HG03159 (cell line): ENCODE results near the gene CEACAM19.
"Not testable (repeated sequence)": the region's sequence is repeated elsewhere in the genome, so short reads cannot be mapped to it uniquely, and the experiment has no call there.

Experiments used
- ATAC-seq: cut with Tn5 transposase; IDR thresholded peaks from one replicate; pipeline ENCODE4 v1.9.1; 2021; ENCODE audit warnings: mild to moderate bottlenecking, moderate library complexity; ENCODE audit not compliant: unreplicated experiment

The CEACAM19 gene

DNA sequence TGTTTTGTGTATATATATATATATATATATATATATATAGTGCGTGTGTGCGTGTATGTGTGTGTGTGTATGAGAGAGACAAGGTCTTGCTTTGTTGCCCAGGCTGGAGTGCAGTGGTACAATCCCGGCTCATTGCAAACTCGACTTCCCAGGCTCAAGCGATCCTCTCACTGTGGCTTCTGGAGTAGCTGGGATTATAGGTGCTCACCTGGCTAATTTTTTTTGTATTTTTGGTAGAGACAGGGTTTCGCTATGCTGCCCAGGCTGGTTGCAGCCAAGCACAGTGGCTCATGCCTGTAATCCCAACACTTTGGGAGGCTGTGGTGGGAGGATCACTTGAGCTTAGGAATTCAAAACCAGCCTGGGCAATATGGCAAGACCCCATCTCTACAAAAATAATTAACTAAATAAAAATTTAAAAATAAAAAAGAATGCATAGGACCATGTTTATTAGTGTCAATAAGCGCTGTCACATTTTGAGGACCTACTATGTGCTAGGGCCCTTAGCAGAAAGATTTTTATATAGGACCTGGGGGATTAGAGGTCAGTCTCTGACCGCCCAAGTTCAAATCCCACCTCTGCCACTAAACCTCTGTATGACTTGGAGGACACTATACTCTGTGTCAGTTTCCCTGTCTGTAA, 25.8 kb upstream of the CEACAM19 start:
- ATAC-seq: no peak

DNA sequence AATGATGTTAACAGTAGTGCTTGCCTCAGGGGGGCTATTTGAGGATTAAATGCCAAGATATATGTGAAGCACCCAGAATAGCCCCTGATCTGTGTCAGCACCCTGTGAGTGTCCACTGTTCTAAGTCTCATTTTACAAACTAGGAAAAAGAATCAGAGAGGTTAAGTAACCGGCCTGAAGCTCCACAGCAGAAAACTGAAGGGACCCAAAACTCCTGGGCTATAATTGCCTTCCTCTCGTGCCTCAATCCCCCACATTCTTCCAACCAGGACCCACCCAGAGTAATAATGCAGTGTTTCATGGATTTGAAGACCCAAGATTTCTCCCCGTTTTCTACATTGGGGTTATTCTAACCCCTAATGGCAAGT, 25.2 kb upstream of the CEACAM19 start:
- ATAC-seq: no peak

DNA sequence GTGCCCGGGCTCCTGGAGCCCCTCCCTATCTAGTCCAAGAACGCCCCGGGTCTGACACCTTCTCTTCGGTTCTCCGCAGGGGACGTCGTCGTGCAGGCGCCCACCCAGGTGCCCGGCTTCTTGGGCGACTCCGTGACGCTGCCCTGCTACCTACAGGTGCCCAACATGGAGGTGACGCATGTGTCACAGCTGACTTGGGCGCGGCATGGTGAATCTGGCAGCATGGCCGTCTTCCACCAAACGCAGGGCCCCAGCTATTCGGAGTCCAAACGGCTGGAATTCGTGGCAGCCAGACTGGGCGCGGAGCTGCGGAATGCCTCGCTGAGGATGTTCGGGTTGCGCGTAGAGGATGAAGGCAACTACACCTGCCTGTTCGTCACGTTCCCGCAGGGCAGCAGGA, 24.1 kb upstream of the CEACAM19 start:
- no peak for ATAC-seq

DNA sequence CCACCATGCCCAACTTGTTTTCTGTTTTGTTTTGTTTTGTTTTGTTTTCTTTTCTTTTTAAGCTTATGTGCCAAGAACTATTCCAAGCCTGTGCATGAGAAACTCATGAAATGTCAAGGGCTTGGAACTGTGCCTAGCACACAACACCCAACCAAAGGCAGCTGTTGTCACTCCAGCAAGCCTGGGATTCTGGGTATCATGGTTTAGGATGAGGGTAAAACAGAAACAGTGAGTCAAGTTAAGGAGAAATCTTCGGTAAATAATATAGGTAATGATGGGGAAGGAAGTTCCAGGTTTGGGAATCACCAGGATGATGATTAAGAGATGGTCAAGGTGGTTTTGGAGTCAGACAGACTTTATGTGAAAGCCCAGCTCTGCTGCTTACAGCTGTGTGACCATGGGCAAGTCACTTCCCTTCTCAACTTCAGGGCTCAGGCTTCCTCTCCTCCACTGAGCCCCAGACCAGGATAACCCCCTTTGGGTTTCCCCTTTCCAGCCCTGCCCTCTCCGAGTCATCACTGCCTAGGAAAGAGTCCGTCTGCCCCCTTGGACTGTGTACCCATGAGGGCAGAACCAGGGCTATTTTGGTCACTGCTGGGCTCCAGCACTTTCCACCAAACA, 22.5 kb upstream of the CEACAM19 start:
- ATAC-seq: no peak

DNA sequence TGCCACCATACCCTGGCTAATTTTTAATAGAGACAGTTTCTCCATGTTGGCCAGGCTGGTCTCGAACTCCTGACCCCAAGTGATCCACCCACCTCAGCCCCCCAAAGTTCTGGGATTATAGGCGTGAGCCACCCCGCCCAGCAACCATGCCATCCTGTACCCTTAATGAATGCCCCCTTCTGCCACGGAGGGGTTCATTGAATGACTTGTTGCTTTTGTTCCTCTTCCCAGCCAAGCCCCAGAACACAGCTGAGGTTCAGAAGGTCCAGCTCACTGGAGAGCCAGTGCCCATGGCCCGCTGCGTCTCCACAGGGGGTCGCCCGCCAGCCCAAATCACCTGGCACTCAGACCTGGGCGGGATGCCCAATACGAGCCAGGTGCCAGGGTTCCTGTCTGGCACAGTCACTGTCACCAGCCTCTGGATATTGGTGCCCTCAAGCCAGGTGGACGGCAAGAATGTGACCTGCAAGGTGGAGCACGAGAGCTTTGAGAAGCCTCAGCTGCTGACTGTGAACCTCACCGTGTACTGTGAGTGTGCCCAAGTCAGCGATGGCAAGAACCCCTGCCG, 21.6 kb upstream of the CEACAM19 start:
- ATAC-seq: no peak

DNA sequence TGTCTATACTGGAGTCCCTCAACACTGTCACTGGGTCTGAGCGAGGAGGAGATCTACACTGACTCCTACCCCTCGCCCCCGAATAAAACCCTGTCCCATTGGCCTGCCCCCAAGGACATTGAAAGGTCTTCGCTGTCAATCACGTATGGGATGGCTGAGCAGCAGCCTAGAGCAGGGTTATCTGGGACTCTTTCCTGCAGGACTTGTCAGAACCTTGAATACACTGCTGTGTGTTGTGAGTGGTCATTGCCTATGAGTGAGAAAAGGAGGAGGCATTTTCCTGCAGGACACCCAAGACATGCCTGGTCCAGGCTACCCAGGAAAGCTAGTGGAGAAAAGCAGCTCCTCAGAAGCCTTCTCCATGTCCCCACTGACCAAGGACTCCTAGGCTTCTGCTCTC, 17.9 kb upstream of the CEACAM19 start:
- ATAC-seq: no peak

DNA sequence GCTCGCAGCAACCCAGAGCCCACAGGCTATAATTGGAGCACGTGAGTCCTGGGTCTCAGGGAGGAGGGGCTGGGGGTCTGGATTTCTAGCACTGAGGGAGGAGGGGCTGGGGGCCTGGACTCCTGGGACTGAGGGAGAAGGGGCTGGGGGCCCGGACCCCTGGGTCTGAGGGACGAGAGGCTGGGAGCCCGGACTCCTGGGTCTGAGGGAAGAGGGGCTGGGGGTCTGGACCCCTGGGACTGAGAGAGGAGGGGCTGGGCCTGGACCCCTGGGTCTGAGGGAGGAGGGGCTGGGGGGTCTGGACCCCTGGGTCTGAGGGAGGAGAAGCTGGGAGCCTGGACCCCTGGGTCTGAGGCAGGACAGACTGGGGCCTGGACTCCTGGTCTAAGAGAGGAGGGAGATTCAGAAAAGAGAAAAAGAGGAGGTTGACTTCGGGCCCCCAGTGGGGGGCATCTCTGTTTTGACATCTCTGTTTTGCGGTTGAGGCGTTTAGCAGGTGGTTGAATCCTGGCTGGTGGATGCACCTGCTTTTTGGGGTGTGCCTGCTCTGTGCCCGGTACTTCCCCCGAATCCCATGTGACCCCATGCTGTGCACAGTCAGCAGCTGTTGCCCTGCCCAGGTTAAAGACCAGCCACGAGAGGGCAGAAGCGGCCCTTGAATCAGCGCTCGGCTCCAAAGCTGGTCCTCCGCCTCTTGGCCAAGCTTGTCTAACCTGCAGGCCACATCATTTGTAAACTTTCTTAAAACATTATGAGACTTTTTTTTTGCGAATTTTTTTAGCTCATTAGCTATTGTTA, 17.1 kb upstream of the CEACAM19 start:
- ATAC-seq: peak; percentile 82

DNA sequence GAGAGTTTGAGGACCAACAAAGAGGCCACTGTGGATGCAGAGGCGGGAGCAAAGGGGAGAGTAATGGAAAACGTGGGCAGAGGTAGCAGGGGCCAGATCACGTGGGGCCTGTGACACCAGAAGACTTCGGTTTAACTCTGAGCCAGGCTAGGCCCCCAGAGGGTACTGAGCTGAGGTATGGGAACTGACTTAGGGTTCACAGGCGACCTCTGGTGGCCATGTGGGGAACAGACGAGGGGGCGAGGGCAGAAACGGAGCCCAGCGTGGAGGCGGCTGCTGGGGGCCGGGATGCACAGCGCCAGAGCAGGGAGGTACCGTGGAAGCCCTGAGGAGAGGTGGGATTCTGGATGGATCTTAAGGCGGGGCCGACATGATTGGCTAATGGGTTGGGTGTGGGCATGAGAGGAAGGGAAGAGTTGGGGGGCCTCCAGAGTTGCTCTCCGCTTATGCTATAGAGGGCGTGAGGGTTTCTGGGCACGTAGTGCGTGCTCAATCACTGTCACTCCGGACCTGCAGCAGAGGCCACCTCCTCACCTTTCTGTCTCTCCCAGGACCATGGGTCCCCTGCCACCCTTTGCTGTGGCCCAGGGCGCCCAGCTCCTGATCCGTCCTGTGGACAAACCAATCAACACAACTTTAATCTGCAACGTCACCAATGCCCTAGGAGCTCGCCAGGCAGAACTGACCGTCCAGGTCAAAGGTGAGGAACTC, 13.9 kb upstream of the CEACAM19 start:
- ATAC-seq: no peak

DNA sequence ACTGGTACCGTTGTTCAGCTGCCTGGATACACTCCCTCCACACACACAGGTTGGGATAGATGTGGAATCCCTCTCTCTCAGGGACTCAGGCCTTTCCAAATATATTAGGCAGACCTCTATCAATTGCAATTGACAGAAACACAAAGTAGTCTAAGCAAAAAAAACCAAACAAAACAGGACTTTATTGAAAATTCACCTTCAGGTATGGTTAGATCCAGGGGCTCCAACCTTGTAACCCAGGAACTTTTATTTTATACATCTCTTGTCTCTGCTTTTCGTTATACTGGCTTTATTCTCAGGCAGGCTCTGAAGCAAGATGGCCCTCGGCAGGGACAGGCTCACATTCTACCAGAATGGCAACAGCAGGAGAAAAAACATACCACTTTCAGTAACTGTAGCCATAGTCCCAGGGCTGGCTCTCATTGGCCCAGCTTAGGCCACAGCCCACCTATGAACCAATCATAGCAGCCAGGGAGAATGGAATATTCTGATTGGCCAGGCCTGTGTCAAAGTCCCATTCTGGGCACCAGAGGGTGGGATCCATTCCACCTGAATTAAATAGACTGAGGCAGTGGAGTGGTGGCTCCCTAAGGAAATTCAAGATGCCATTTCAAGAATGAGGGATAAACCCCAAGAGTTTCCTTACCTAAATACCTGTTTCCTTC, 13.1 kb upstream of the CEACAM19 start:
- ATAC-seq: no peak

DNA sequence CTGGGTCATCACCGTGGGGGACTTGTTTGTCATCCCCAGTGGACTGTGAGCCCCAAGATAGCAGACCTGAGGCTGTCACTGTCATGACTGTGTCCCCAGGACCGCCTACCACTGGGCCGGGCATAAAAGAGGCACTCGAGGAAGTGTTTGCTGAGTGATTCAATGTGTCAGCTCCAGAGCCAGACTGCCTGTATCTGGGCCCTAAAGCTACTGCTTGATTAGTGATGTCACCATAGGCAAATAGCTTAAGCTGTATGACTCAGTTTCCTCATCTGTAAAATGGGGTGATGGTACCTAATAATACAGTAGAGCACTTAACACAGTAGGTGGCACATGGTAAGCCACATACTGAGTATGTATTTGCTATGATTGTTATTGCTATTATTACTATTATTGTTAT, 11.2 kb upstream of the CEACAM19 start:
- no peak for ATAC-seq

DNA sequence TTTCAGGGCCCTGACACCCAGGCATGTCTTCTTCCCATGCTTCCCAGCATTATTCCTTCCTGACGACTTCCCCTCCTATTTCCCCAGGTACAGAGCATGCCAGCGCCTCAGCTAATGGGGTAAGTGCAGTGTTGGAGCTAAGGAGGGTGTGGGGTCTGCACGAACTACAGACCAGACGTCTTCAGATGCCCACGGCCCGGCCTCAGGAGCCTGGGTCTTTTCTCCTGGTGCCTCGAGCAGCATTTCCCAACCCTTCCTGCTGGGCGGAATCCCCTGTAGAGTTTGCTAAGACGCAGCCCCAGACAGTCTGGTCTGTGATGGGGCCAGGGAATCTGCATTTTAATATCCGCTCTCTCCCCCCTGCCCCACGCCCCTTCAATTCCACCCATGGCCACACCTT, 10.1 kb upstream of the CEACAM19 start:
- no peak for ATAC-seq

DNA sequence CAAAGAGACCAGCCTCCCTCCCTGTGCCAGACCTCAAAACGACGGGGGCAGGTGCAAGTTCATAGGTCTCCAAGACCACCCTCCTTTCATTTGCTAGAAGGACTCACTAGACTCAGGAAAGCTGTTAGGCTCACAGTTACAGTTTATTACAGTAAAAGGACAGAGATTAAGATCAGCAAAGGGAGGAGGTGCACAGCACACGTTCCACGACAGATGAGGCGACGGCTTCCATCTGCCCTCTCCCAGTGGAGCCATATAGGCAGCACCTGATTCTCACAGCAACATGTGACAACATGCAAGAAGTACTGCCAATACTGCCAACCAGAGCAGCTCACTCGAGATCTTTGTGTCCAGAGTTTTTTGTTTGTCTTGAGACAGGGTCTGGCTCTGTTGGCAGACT, 9.4 kb upstream of the CEACAM19 start:
- no peak for ATAC-seq

DNA sequence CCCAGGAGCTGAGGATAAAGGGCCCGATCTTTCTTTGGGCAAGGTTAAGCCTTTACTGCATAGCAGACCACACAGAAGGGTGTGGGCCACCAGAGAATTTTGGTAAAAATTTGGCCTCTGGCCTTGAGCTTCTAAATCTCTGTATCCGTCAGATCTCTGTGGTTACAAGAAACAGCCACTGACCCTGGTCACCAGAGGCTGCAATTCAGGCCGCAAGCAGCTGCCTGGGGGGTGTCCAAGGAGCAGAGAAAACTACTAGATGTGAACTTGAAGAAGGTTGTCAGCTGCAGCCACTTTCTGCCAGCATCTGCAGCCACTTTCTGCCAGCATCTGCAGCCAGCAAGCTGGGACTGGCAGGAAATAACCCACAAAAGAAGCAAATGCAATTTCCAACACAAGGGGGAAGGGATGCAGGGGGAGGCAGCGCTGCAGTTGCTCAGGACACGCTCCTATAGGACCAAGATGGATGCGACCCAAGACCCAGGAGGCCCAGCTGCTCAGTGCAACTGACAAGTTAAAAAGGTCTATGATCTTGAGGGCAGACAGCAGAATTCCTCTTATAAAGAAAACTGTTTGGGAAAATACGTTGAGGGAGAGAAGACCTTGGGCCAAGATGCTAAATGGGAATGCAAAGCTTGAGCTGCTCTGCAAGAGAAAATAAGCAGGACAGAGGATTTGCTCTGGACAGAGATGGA, 8.4 kb upstream of the CEACAM19 start:
- ATAC-seq: no peak

DNA sequence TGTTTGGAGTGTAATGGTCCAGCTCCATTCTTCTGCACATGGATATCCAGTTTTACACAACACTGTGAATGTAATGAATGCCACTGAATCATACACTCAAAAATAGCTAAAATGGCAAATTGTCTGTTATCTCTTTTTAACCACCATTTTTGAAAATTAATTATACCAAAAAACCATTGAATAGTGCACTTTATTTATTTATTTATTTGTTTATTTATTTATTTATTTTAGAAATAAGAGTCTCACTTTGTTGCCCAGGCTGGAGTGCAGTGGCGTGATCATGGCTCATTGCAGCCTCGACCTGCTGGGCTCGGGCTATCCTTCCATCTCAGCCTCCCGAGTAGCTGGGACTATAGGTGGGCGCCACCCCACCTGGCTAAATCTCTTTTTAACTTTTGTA, 7.3 kb upstream of the CEACAM19 start:
- no peak for ATAC-seq

DNA sequence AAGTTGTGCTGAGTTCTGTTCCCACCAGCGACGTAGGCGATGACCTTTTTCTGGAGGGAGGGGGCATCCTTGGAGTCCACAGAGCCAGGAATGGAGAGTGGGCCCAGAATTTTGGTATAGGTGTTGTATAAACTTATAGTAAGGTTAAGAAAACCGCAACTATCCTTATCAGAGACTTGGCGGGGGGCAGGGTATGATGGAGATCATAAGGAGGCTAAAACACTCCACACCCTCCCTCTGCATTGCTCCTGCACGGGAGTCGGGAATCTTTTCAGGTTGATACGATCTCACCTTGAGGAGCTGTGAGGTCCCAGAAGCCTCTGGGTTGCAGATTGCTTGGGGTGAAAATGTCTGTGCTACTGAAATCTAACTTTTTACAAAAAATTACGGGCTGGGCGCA, 6.3 kb upstream of the CEACAM19 start:
- ATAC-seq: no peak

DNA sequence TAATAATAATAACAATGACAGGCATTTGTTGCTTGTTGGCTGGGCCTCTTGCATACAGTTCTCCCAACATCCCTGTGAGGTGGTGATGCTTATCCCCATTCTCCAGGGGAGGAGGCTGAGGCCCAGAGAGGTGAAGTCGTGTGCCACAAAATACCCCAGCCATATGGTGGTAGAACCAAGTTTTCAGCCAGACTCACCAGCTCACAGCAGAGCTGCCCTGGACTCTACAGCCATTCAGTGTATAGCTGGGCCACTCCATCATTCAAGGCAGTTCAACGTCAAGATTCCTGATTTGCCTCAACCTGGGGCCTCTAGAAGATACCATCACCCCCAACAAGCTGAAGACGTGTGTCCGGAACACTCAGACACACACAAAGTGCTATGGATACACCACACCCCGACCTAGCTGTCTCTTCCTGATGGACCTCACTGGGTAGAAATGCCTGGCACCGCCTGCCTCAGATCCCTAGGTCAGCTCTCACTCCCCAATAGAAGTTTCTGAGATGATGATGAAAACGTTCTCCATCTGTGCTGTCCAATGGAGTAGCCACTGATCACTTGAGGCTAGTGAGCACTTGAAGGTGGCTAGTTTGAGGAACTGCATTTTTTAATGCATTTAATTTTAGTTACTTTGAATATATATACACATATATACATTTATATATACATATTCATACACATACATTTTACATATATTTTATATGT, 4.3 kb upstream of the CEACAM19 start:
- ATAC-seq: no peak

DNA sequence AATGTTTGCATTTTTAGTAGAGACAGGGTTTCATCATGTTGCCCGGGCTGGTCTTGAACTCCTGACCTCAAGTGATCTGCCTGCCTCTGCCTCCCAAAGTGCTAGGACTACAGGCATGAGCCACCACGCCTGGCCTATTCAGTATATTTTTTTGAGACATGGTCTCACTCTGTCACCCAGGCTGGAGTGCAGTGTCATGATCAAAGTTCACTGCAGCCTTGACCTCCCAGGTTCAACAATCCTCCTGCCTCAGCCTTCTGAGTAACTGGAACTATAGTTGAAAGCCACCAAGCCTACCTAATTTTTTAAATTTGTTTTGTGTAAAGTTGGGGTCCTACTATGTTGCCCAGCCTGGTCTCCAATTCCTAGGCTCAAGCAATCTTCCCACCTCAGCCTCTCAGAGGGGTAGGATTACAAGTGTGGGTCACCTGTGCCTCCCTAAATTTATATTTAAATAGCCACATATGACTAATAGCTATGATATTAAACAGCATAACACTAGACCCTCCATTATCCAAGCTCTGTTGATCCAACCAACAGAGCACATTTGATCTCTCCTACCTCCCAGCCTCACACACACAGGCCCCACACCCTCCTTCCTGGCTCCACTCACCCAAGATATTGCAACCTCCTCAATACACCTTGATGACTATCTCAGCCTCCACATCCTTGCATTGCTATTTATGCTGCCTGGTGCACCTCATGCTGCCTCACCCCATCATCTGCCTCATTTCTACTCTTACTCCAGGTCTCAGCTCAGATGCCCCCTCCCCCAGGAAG, 2.1 kb upstream of the CEACAM19 start:
- no peak for ATAC-seq

DNA sequence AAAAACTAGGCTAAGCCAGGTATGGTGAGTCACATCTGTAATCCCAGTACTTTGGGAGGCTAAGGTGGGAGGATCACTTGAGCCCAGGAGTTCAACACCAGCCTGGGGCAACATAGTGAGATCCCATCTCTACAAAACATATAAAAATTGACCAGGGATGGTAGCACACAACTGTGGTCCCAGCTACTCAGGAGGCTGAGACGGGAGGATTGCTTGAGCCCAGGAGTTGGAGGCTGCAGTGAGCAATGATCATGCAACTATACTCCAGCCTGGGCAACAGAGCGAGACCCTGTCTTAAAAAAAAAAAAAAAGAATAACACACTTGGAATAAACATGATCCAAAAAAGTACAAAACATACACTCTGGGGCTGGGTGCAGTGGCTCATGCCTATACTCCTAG, 1.3 kb upstream of the CEACAM19 start:
- ATAC-seq: not testable (repeated sequence)

DNA sequence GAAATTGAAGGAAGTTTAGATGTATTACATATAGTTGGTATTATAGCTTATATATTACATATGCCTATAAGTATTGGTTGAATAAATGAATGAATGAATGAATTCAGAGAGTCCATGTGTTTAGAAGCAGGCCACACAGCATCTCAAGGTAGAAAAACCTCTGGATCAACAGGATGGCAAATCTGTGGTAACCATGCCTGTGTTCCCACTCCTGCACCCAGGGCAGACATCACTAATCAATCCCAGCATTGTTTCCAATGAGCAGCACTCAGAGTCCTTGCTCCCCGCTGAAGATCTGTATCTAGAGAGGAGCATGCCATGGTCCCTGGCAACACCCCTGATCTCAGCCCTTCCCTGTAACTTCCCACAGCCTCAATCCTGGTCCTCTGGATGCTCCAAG, 944 bp downstream of the CEACAM19 start:
- no peak for ATAC-seq
